HFFc6 (cell line): ENCODE measurements around the gene FEV. TPM values are rescaled to one million over a fixed set of nuclear protein-coding genes. Genes with fewer than 3 reads are reported as not detected.

Experiments
- DNase-seq: peaks from one replicate; pipeline ENCODE4 v3.0.0-alpha.2; 2018
- H3K27ac Mint-ChIP-seq: 2 replicates; pipeline ENCODE4 v1.8.0; 2020; ENCODE audit warnings: mild to moderate bottlenecking, mixed read lengths
- H3K27me3 Mint-ChIP-seq: 2 replicates; pipeline ENCODE4 v1.8.0; 2021; ENCODE audit warnings: mild to moderate bottlenecking, moderate library complexity, mixed read lengths; ENCODE audit not compliant: insufficient read depth
- H3K36me3 Mint-ChIP-seq: 2 replicates; pipeline ENCODE4 v1.8.0; 2021; ENCODE audit warnings: low read depth, mixed read lengths
- H3K4me1 Mint-ChIP-seq: 2 replicates; pipeline ENCODE4 v1.8.0; 2020; ENCODE audit warnings: low read depth, mixed read lengths
- H3K4me3 Mint-ChIP-seq: 2 replicates; pipeline ENCODE4 v1.8.0; 2020; ENCODE audit warnings: mild to moderate bottlenecking, moderate library complexity, mixed read lengths
- H3K9me3 Mint-ChIP-seq: 2 replicates; pipeline ENCODE4 v1.8.0; 2020; ENCODE audit warnings: mild to moderate bottlenecking, mixed read lengths
- total RNA-seq, 6 experiments: library from RNA; stranded (reverse); fragmentation: NEBNext Ultra II Directional; extraction: Animal tissue kit (Norgen Biotek cat#: 25700); gene quantifications; 2 replicates in 1 of 6; 3 replicates in 5 of 6; pipeline ENCODE4 v1.2.3, GENCODE V29; 2021
- TF ChIP-seq, protein P1 (sequence below): fragments of 200-600 bp; sonication (generic); IDR thresholded peaks from 2 replicates; pipeline ENCODE4 v1.5.0; 2021; ENCODE audit warnings: antibody characterized with exemption, mild to moderate bottlenecking

FEV gene
- total RNA-seq, 6 experiments from 2014 or later, result not detected

DNA sequence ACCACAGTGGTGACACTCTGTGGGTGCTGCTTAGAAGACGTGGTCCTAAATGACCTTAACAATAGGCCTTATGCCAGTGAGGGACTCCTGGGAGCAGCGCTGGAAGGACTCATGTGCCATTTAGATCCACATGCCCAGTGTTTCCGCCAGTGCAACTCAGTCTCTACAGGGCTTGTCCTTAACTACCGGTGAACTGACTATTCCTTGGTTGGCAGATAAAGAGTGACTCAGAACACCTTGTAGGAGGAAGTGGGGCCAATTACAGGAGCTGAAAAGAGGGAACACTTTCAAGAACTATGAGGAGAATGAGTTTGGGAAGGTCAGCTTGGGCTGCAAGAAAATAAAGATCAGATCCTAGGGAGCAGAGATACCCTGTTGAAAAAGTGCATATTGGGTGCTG lies 27.3 kb downstream of the FEV start:
- H3K27me3 Mint-ChIP-seq, result peaks cover 63% of the 10 kb centered on the region
- TF ChIP-seq, protein P1, sequence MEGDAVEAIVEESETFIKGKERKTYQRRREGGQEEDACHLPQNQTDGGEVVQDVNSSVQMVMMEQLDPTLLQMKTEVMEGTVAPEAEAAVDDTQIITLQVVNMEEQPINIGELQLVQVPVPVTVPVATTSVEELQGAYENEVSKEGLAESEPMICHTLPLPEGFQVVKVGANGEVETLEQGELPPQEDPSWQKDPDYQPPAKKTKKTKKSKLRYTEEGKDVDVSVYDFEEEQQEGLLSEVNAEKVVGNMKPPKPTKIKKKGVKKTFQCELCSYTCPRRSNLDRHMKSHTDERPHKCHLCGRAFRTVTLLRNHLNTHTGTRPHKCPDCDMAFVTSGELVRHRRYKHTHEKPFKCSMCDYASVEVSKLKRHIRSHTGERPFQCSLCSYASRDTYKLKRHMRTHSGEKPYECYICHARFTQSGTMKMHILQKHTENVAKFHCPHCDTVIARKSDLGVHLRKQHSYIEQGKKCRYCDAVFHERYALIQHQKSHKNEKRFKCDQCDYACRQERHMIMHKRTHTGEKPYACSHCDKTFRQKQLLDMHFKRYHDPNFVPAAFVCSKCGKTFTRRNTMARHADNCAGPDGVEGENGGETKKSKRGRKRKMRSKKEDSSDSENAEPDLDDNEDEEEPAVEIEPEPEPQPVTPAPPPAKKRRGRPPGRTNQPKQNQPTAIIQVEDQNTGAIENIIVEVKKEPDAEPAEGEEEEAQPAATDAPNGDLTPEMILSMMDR, result no peak
- no peaks in the 10 kb centered on the region for H3K9me3 Mint-ChIP-seq
- DNase-seq, result no peak
- 0 out of 2 replicates have a peak, but pooled peaks cover 4% of the 10 kb centered on the region for H3K36me3 Mint-ChIP-seq
- no peak overlapping the region for H3K27ac Mint-ChIP-seq
- peaks cover 6% of the 10 kb centered on the region; the same call in 1 of the 2 replicates for H3K4me1 Mint-ChIP-seq
- H3K4me3 Mint-ChIP-seq, result no peak overlapping the region

DNA sequence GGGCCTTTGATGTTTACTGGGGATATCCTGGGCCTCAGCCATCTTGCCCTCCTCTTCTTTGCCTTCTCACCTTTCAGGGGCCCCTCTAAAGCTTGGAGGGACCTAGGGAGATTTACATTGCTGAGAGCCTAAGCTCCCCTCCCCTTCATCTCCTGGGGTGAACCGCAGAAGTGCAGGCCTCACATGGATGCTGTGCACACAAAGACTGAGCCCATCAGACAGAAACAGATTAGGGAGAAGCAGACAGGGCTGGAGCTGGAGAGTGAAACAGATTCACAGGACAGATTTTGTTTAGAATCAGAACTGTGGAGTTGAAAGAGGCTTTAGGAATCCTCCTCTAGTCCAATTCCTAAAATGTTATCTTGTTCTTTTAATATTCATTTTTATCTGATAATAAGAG lies 28.9 kb downstream of the FEV start:
- TF ChIP-seq, protein P1, result no peak
- no peak overlapping the region for H3K27ac Mint-ChIP-seq
- H3K36me3 Mint-ChIP-seq, result 0 out of 2 replicates have a peak, but pooled peaks cover under 1% of the 10 kb centered on the region
- H3K27me3 Mint-ChIP-seq, result peaks cover 56% of the 10 kb centered on the region
- H3K4me3 Mint-ChIP-seq, result no peak overlapping the region
- H3K4me1 Mint-ChIP-seq, result peaks cover 3% of the 10 kb centered on the region; the same call in 1 of the 2 replicates
- DNase-seq, result no peak
- H3K9me3 Mint-ChIP-seq, result no peaks in the 10 kb centered on the region

DNA sequence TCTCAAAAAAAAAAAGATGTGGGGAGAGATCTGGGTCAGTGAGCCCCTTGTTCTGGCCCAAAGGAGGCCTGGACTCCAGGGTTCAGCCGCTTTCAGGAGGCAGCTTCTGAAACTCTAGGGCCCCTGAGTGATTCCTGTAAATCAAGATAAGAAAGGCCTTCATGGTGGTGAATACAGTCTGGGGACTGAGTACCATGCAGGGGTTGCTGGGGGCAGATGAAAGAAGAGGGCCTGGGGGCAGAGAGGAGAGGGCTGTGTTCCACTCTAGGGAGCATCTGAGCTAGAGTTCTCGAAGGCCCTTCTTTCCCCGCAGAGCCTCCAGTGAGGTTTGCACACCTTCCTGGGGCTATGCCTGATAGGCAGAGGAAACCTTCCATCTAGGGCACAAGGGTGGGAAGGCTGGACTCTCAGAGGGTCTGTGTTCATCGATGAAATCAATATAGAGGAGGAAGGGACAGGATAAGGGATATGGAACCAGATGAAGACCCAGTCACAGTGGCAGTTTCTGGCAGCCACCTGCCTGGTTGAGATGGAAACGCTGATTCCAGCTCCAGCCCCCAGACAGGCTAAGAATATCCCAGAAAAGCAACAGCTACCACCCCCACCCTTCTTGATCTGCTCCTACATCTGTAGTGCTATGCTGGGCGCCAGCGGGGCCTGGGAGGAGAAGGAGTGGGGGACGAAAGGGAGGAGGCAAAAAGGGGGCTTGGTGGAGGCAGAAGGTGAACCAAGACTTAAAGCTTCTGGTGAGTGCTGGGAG lies 30.3 kb downstream of the FEV start:
- DNase-seq, result no peak
- H3K27ac Mint-ChIP-seq, result no peak overlapping the region
- no peaks in the 10 kb centered on the region for H3K36me3 Mint-ChIP-seq
- H3K4me1 Mint-ChIP-seq, result no peaks in the 10 kb centered on the region
- no peaks in the 10 kb centered on the region for H3K9me3 Mint-ChIP-seq
- H3K27me3 Mint-ChIP-seq, result peaks cover 62% of the 10 kb centered on the region
- H3K4me3 Mint-ChIP-seq, result no peak overlapping the region
- TF ChIP-seq, protein P1, result no peak

DNA sequence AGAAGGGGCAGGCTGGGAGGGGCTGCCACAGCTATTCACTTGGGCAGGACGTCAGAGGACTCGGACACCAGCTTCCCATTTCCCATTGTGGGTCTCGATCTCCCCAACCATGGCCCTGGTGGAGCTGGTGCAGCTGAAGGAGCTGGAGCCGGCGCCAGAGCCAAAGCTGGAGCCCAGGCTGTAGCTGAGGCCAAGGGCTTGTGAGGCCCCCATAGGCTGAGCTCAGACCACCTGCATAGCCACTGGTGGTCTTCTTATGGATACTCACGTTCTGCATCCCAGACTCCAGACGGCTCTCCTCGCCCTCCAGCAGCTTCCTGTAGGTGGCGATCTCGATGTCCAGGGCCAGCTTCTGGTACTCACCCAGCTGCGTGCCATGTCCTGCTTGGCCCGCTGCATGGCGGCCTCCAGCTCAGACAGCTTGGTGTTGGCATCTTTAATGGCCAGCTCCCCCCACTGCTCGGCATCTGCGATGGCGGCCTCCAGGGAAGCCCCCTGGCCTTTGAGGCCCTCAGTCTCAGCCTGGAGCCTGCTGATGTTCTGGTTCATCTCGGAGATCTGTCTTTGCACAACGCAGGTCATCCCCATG lies 31.5 kb downstream of the FEV start:
- peaks cover 65% of the 10 kb centered on the region for H3K27me3 Mint-ChIP-seq
- TF ChIP-seq, protein P1, result peak; percentile 36; the same call in 1 of the 2 replicates
- no peak overlapping the region for H3K4me3 Mint-ChIP-seq
- no peaks in the 10 kb centered on the region for H3K9me3 Mint-ChIP-seq
- H3K27ac Mint-ChIP-seq, result no peak overlapping the region
- H3K36me3 Mint-ChIP-seq, result no peaks in the 10 kb centered on the region
- H3K4me1 Mint-ChIP-seq, result no peaks in the 10 kb centered on the region
- no peak for DNase-seq

DNA sequence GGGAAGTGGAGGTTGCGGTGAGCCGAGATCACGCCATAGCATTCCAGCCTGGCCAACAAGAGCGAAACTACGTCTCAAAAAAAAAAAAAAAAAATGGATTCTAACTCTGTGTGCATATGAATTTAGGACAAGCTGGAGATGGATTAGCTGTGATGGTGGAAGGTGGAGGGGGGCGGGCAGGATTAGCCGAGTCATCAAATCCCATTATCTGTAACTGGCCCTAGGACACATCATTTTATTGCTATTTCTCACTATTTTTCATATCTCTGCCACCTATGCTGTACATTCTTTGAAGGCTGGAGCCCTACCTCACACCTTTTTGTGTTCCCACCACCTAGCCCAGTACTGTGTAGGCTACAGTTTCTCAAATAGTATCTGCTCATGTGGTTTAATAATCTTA lies 32.8 kb downstream of the FEV start:
- Mint-ChIP-seq H3K27ac (no peak overlapping the region), H3K36me3 (no peaks in the 10 kb centered on the region), H3K4me3 (no peak overlapping the region), H3K27me3 (peaks cover 56% of the 10 kb centered on the region), H3K4me1 (no peaks in the 10 kb centered on the region), H3K9me3 (no peaks in the 10 kb centered on the region)
- DNase-seq, result no peak
- TF ChIP-seq, protein P1, result no peak
